MCF 10A (cell line): Measurements from ENCODE around the gene TMA16. TPM values are rescaled to one million over a fixed set of nuclear protein-coding genes. Genes with fewer than 3 reads are reported as not detected.

Source experiments
- BruUV-seq: library from RNA; stranded (reverse); fragments of 400-500 nt; replicated peaks from 2 replicates; lab custom pipeline; 2021; lab: Mats Ljungman, UMichigan
- CTCF ChIA-PET: fragments of 300-600 bp; sonication (Branson Sonifier 250); formaldehyde crosslinking; extraction: SDS; loops from one replicate; lab custom pipeline; 2021; ENCODE audit warnings: antibody characterized with exemption, inconsistent platforms; lab: Yijun Ruan, JAX
- POLR2A ChIA-PET: fragments of 300-600, 350-650 bp; sonication (Branson Sonifier 250); formaldehyde crosslinking; extraction: SDS; loops from one replicate; lab custom pipeline; 2020; ENCODE audit warnings: antibody characterized with exemption, inconsistent platforms; lab: Yijun Ruan, JAX
- DNase-seq: peaks from one replicate; pipeline ENCODE4 v3.0.0-alpha.2; 2018; ENCODE audit not compliant: unreplicated experiment
- H3K27ac Mint-ChIP-seq: one replicate; pipeline ENCODE4 v1.8.0; 2022; ENCODE audit warnings: mild to moderate bottlenecking, low read depth, mixed read lengths; ENCODE audit not compliant: unreplicated experiment
- H3K27me3 Mint-ChIP-seq: one replicate; pipeline ENCODE4 v1.8.0; 2022; ENCODE audit warnings: mixed read lengths; ENCODE audit not compliant: insufficient read depth, unreplicated experiment
- H3K36me3 Mint-ChIP-seq: one replicate; pipeline ENCODE4 v1.8.0; 2022; ENCODE audit warnings: mild to moderate bottlenecking, moderate library complexity, mixed read lengths; ENCODE audit not compliant: insufficient read depth, unreplicated experiment
- H3K4me1 Mint-ChIP-seq: one replicate; pipeline ENCODE4 v1.8.0; 2022; ENCODE audit warnings: mixed read lengths; ENCODE audit not compliant: insufficient read depth, unreplicated experiment
- H3K4me3 Mint-ChIP-seq: one replicate; pipeline ENCODE4 v1.8.0; 2022; ENCODE audit warnings: mild to moderate bottlenecking, moderate library complexity, mixed read lengths; ENCODE audit not compliant: unreplicated experiment
- H3K9me3 Mint-ChIP-seq: one replicate; pipeline ENCODE4 v1.8.0; 2022; ENCODE audit warnings: mixed read lengths; ENCODE audit not compliant: unreplicated experiment
- intact Hi-C: fragments of 100-400 bp; cut with micrococcal nuclease; formaldehyde crosslinking; loops from 2 replicates; pipeline ENCODE4 v1.14.1; 2022
- total RNA-seq: library from RNA; stranded (reverse); gene quantifications from 2 replicates; pipeline ENCODE4 v1.2.3, GENCODE V29; 2022
- TF ChIP-seq, protein P1 (sequence below): fragments of 200-600 bp; IDR thresholded peaks from one replicate; pipeline ENCODE4 v1.8.0; 2022; ENCODE audit warnings: antibody characterized with exemption, mild to moderate bottlenecking; ENCODE audit not compliant: unreplicated experiment

The TMA16 gene
- total RNA-seq, 1 experiment from 2014 or later = 53.9 TPM

GRCh38 chr4:163462556-163462955 lies 31.9 kb upstream of the TMA16 start:
- Mint-ChIP-seq H3K4me3 (no peak overlapping the region), H3K27me3 (no peaks in the 10 kb centered on the region), H3K27ac (peak overlapping the region; percentile 51), H3K36me3 (no peaks in the 10 kb centered on the region), H3K4me1 (peaks cover 4% of the 10 kb centered on the region), H3K9me3 (no peaks in the 10 kb centered on the region)
- ChIA-PET CTCF (interaction anchor here (0.6 kb wide), 1 partner anchor 10 kb away, joined by 4 read pairs; no protein-coding TSS in a partner anchor), POLR2A (interaction anchor here (0.6 to 1.2 kb wide), 5 partner anchors 10 to 33 kb away, joined by 3 to 5 read pairs (median 3); partner anchors contain the start of gene TMA16)
- TF ChIP-seq, protein P1, sequence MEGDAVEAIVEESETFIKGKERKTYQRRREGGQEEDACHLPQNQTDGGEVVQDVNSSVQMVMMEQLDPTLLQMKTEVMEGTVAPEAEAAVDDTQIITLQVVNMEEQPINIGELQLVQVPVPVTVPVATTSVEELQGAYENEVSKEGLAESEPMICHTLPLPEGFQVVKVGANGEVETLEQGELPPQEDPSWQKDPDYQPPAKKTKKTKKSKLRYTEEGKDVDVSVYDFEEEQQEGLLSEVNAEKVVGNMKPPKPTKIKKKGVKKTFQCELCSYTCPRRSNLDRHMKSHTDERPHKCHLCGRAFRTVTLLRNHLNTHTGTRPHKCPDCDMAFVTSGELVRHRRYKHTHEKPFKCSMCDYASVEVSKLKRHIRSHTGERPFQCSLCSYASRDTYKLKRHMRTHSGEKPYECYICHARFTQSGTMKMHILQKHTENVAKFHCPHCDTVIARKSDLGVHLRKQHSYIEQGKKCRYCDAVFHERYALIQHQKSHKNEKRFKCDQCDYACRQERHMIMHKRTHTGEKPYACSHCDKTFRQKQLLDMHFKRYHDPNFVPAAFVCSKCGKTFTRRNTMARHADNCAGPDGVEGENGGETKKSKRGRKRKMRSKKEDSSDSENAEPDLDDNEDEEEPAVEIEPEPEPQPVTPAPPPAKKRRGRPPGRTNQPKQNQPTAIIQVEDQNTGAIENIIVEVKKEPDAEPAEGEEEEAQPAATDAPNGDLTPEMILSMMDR = no peak
- DNase-seq = peak; percentile 64
- intact Hi-C loops = no loop called here
- no TSS peak for BruUV-seq

DNA sequence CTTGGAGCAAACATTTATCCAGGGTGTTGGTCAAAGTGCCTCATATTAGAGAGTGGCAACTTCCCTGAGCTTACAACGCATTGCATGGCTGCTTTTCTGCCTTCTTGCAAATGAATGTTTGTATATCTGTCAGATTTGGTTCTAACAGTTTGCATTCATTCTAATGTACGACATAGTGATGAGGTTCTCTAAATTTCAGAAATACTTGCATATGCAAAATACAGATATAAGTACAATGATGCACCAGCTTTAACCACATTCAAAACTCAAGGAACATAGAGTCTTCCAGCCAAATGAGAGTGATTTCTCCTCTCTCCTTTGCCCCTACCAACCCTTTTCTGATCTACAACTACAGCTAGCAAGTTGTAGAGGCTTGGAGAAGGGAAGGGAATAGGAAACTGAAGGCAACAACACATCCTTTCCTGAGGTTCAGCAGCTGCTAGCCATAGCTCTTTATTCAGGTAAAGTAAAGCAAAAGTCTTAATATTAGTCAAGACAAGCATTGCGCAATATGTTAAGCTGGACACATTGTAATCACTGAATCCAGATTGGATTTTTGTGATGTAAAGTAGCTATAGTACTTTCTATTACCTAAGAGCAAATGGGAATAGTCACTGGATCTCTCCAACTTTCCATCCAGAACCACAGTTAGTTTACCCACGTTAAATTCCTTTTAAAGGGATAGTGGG lies 27.3 kb upstream of the TMA16 start:
- intact Hi-C loops = no loop called here
- no peaks in the 10 kb centered on the region for H3K27me3 Mint-ChIP-seq
- TF ChIP-seq, protein P1 = no peak

DNA sequence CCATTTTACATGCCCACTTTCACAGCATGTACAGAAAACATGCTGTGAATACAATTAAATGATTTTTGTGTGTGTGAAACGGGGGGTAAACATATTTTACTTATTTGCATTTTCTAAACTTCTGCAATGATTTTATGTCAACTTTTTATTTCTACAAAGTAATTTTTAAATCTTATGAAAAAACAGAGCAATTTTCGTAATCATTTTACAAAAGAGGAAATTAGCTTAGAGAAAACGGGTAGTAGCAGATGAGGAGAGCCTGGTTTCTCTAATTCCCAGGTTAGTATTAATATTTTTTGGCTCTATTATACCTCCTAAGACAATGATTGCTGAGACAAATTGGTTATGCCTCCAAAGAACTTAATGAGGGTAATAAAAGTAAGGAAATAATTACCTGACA lies 24.1 kb upstream of the TMA16 start:
- TF ChIP-seq, protein P1 = no peak
- no peak overlapping the region for H3K4me3 Mint-ChIP-seq
- no peaks in the 10 kb centered on the region for H3K9me3 Mint-ChIP-seq
- H3K4me1 Mint-ChIP-seq = no peaks in the 10 kb centered on the region
- no peaks in the 10 kb centered on the region for H3K36me3 Mint-ChIP-seq
- H3K27me3 Mint-ChIP-seq = no peaks in the 10 kb centered on the region
- CTCF ChIA-PET = no interaction called here
- no TSS peak for BruUV-seq
- DNase-seq = no peak
- POLR2A ChIA-PET = interaction anchor here (1.2 kb wide), 1 partner anchor 24 kb away, joined by 5 read pairs; the partner anchor contains the start of gene TMA16
- intact Hi-C loops = no loop called here
- no peak overlapping the region for H3K27ac Mint-ChIP-seq

More for the DNA sequence above, 27.3 kb upstream of the TMA16 start:
- H3K4me1 Mint-ChIP-seq = no peaks in the 10 kb centered on the region
- CTCF ChIA-PET = interaction anchor here (0.5 to 1.0 kb wide), 4 partner anchors 15 to 158 kb away, joined by 3 read pairs; no protein-coding TSS in a partner anchor
- H3K4me3 Mint-ChIP-seq = no peak overlapping the region
- H3K27ac Mint-ChIP-seq = no peak overlapping the region
- H3K9me3 Mint-ChIP-seq = no peaks in the 10 kb centered on the region
- POLR2A ChIA-PET = interaction anchor here (1.0 to 1.4 kb wide), 3 partner anchors 9 to 27 kb away, joined by 3 to 6 read pairs (median 3); partner anchors contain the start of gene TMA16
- no TSS peak for BruUV-seq
- DNase-seq = peak; percentile 29
- H3K36me3 Mint-ChIP-seq = no peaks in the 10 kb centered on the region

DNA sequence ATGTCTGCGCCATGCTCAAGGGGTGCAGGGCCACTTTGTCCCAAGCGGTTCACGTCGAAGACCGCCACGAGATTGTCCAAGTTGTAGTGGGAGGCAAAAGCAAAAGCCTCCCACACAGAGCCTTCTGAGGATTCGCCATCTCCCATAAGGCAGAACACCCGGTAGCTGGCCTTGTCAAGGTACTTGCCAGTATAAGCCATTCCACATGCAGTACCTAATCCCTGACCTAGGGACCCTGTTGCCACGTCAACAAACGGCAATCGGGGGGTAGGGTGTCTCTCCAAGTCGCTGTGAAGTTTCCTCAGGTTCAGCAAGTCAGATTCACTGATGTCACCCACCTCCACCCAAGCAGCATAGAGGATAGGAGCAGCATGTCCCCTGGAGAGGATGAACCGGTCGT lies 21.4 kb upstream of the TMA16 start:
- no peak overlapping the region for H3K27ac Mint-ChIP-seq
- H3K4me3 Mint-ChIP-seq = no peak overlapping the region
- no TSS peak for BruUV-seq
- H3K36me3 Mint-ChIP-seq = no peaks in the 10 kb centered on the region
- CTCF ChIA-PET = interaction anchor here (0.6 kb wide), 1 partner anchor 1399 kb away, joined by 3 read pairs; no protein-coding TSS in a partner anchor
- no peaks in the 10 kb centered on the region for H3K9me3 Mint-ChIP-seq
- intact Hi-C loops = no loop called here
- H3K27me3 Mint-ChIP-seq = no peaks in the 10 kb centered on the region
- TF ChIP-seq, protein P1 = no peak
- no peak for DNase-seq
- H3K4me1 Mint-ChIP-seq = no peaks in the 10 kb centered on the region
- POLR2A ChIA-PET = no interaction called here
